GM23338 (cell line): ENCODE measurements around the gene MCM7. TPM values are rescaled to one million over a fixed set of nuclear protein-coding genes. Genes with fewer than 3 reads are reported as not detected.

Experiments
- ATAC-seq: fragments of 200-7000 bp; cut with Tn5 transposase; 3 replicates; pipeline ENCODE4 v1.9.1; 2020
- DNase-seq: peaks from one replicate; pipeline ENCODE4 v3.0.0-alpha.2; 2015; ENCODE audit warnings: low spot score
- H2AFZ ChIP-seq: fragments of 200-600 bp; sonication (generic); 2 replicates; pipeline ENCODE4 v1.8.0; 2016; ENCODE audit warnings: antibody characterized with exemption, mild to moderate bottlenecking, moderate library complexity
- H3F3A ChIP-seq: fragments of 200-600 bp; sonication (generic); replicated peaks from 2 replicates; pipeline ENCODE4 v1.8.0; 2017; ENCODE audit warnings: antibody characterized with exemption, mixed run types, low read depth
- H3K27ac ChIP-seq: fragments of 200-600 bp; sonication (generic); 2 replicates; pipeline ENCODE4 v1.6.1; 2016; ENCODE audit warnings: low read depth
- H3K27me3 ChIP-seq: fragments of 200-600 bp; sonication (generic); 2 replicates; pipeline ENCODE4 v1.8.0; 2016; ENCODE audit warnings: mild to moderate bottlenecking, mixed run types, moderate library complexity; ENCODE audit not compliant: insufficient read depth
- H3K36me3 ChIP-seq: fragments of 200-600 bp; sonication (generic); 2 replicates; pipeline ENCODE4 v1.8.0; 2016; ENCODE audit warnings: mild to moderate bottlenecking; ENCODE audit not compliant: insufficient read depth
- H3K4me1 ChIP-seq: fragments of 200-600 bp; sonication (generic); 2 replicates; pipeline ENCODE4 v1.8.0; 2016; ENCODE audit warnings: mild to moderate bottlenecking, moderate library complexity; ENCODE audit not compliant: insufficient read depth
- H3K4me2 ChIP-seq: fragments of 200-600 bp; sonication (generic); 2 replicates; pipeline ENCODE4 v1.7.1; 2017; ENCODE audit warnings: mixed run types
- H3K4me3 ChIP-seq: fragments of 200-600 bp; sonication (generic); 2 replicates; pipeline ENCODE4 v1.6.1; 2016; ENCODE audit warnings: mixed run types
- H3K79me2 ChIP-seq: fragments of 200-600 bp; sonication (generic); replicated peaks from 2 replicates; pipeline ENCODE4 v1.8.0; 2017; ENCODE audit warnings: mild to moderate bottlenecking; ENCODE audit not compliant: insufficient read depth
- H3K9me2 ChIP-seq: fragments of 200-600 bp; sonication (generic); 2 replicates; pipeline ENCODE4 v1.8.0; 2017; ENCODE audit not compliant: insufficient read depth
- H4K20me1 ChIP-seq: fragments of 200-600 bp; sonication (generic); replicated peaks from 2 replicates; pipeline ENCODE4 v1.8.0; 2017; ENCODE audit warnings: mild to moderate bottlenecking; ENCODE audit not compliant: insufficient read depth
- H3K27ac Mint-ChIP-seq: 2 replicates; pipeline ENCODE4 v1.8.0; 2020; ENCODE audit warnings: inconsistent platforms, mild to moderate bottlenecking, moderate library complexity, mixed read lengths
- H3K27me3 Mint-ChIP-seq: 3 replicates; pipeline ENCODE4 v1.8.0; 2022; ENCODE audit warnings: low read depth, mild to moderate bottlenecking, moderate library complexity, mixed read lengths, inconsistent platforms; ENCODE audit not compliant: insufficient read depth, poor library complexity
- H3K36me3 Mint-ChIP-seq: 3 replicates; pipeline ENCODE4 v1.8.0; 2021; ENCODE audit warnings: low read depth, mild to moderate bottlenecking, inconsistent platforms, moderate library complexity, mixed read lengths
- H3K4me1 Mint-ChIP-seq: 3 replicates; pipeline ENCODE4 v1.8.0; 2020; ENCODE audit warnings: mild to moderate bottlenecking, inconsistent platforms, mixed read lengths
- H3K4me3 Mint-ChIP-seq: 3 replicates; pipeline ENCODE4 v1.8.0; 2021; ENCODE audit warnings: moderate library complexity, mild to moderate bottlenecking, inconsistent platforms, mixed read lengths
- H3K9me3 Mint-ChIP-seq: 3 replicates; pipeline ENCODE4 v1.8.0; 2020; ENCODE audit warnings: moderate library complexity, mild to moderate bottlenecking, inconsistent platforms, mixed read lengths
- CREB1 ChIP-seq: fragments of 250-450 bp; sonication (Bioruptor Pico); IDR thresholded peaks from 2 replicates; pipeline ENCODE4 v1.5.0; 2020; ENCODE audit warnings: low read depth, mild to moderate bottlenecking, moderate library complexity
- EZH2 ChIP-seq: fragments of 200-600 bp; sonication (generic); IDR thresholded peaks from one replicate; pipeline ENCODE4 v1.8.0; 2017; ENCODE audit warnings: antibody characterized with exemption, mild to moderate bottlenecking, low read depth; ENCODE audit not compliant: unreplicated experiment
- EZH2phosphoT487 ChIP-seq: fragments of 200-600 bp; sonication (generic); IDR thresholded peaks from one replicate; pipeline ENCODE4 v1.8.1; 2018; ENCODE audit warnings: antibody characterized with exemption; ENCODE audit not compliant: unreplicated experiment
- JUNB ChIP-seq: IDR thresholded peaks from one replicate; pipeline ENCODE4 v1.6.1; 2016; ENCODE audit warnings: antibody characterized with exemption; ENCODE audit not compliant: unreplicated experiment
- NANOG ChIP-seq: IDR thresholded peaks from 2 replicates; pipeline ENCODE4 v1.6.1; 2016; ENCODE audit warnings: antibody characterized with exemption, borderline replicate concordance
- POLR2AphosphoS5 ChIP-seq: IDR thresholded peaks from 2 replicates; pipeline ENCODE4 v1.6.1; 2016; ENCODE audit warnings: antibody characterized with exemption, low read depth
- STAT1 ChIP-seq: IDR thresholded peaks from one replicate; pipeline ENCODE4 v1.6.1; 2016; ENCODE audit warnings: antibody characterized with exemption; ENCODE audit not compliant: unreplicated experiment
- ZNF114 ChIP-seq: fragments of 250-450 bp; sonication (Bioruptor Pico); IDR thresholded peaks from 2 replicates; pipeline ENCODE4 v1.5.0; 2020; ENCODE audit warnings: mild to moderate bottlenecking, moderate library complexity
- ZNF331 ChIP-seq: fragments of 250-450 bp; sonication (Bioruptor Pico); IDR thresholded peaks from 2 replicates; pipeline ENCODE4 v1.5.0; 2020; ENCODE audit warnings: low read depth, mild to moderate bottlenecking, moderate library complexity
- polyA plus RNA-seq: library from polyadenylated mRNA; unstranded; fragments of >200 nt; fragmentation: Nextera tagmentation; extraction: Ambion mirVana; gene quantifications from 2 replicates; pipeline ENCODE4 v1.2.1, GENCODE V29; 2016
- total RNA-seq: library from RNA; depleted of rRNA; stranded (reverse); fragments of >200 nt; shearing (Covaris generic); gene quantifications from 2 replicates; pipeline ENCODE4 v1.2.3, GENCODE V29; 2014
- TF ChIP-seq, protein P1 (sequence below): fragments of 250-450 bp; sonication (Bioruptor Pico); IDR thresholded peaks from 2 replicates; pipeline ENCODE4 v1.5.0; 2020; ENCODE audit warnings: mild to moderate bottlenecking, moderate library complexity
- TF ChIP-seq, protein P2 (sequence below): IDR thresholded peaks from one replicate; pipeline ENCODE4 v1.6.1; 2018; ENCODE audit warnings: antibody characterized with exemption; ENCODE audit not compliant: unreplicated experiment
- TF ChIP-seq, protein P3 (sequence below): IDR thresholded peaks from 2 replicates; pipeline ENCODE4 v1.6.1; 2016; ENCODE audit warnings: antibody characterized with exemption
- TF ChIP-seq, protein P4 (sequence below), 2 experiments: fragments of 200-600 bp in 1 of 2; sonication (generic) in 1 of 2; conservative IDR thresholded peaks; 2 replicates each; pipeline versions ENCODE4 v1.5.1 to v1.6.1; 2016 to 2017; ENCODE audit warnings: antibody characterized with exemption in 2 of 2, low read depth in 2 of 2, mild to moderate bottlenecking in 2 of 2, moderate library complexity in 1 of 2

The MCM7 gene
- total and polyA plus RNA-seq, 2 experiments from 2014 or later: 140 to 285 TPM

DNA sequence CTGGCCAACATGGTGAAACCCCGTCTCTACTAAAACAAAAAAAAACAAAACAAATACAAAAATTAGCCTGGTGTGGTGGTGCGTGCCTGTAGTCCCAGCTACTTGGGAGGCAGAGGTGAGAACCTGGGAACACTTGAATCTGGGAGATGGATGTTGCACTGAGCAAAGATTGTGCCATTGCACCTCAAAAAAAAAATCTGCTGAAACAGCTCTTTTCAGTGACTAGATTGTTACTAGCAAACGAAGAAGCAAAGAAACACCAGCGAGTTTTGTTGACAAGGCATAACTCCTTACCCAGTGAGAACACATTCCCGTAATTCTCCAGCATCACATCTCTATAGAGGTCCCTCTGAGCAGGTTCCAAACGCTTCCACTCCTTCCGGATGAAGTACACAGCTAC, 26.4 kb downstream of the MCM7 start (continued):
- no peak for TF ChIP-seq ZNF331
- TF ChIP-seq EZH2: no peak
- TF ChIP-seq CREB1 (CRISPR knock-in tag): no peak
- TF ChIP-seq STAT1: no peak

DNA sequence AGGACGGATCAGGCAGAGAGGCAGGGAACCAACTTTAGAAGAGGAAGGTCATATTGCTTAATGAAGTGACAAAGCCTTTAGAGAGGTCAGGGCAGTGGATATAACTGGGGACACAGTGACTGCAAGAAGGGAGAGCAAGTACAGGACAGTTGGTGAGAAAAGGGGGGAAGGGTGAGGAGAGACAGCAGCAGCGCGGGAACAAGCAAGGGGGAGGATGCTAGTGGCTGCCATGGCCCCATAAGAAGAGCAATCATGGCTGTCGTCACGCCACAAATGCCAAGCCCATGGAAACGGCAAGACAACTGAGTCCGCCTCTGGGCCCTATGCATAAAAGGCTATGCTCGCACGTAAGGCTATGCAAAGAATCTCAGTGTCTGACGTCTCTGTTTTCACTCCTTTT, 28.7 kb downstream of the MCM7 start:
- H3K4me3 ChIP-seq: no peak overlapping the region
- no peak overlapping the region for H3K27ac ChIP-seq
- Mint-ChIP-seq H3K27me3 (peaks cover 28% of the 10 kb centered on the region), H3K9me3 (peaks cover 89% of the 10 kb centered on the region), H3K4me1 (no peaks in the 10 kb centered on the region), H3K27ac (no peak overlapping the region), H3K4me3 (no peak overlapping the region), H3K36me3 (peaks cover 100% of the 10 kb centered on the region)
- H3F3A ChIP-seq: peaks cover 51% of the 10 kb centered on the region
- H2AFZ ChIP-seq: no peak overlapping the region
- no peak overlapping the region for H3K4me2 ChIP-seq
- no peaks in the 10 kb centered on the region for H3K4me1 ChIP-seq
- no peak for TF ChIP-seq POLR2AphosphoS5
- TF ChIP-seq ZNF114 (CRISPR knock-in tag): no peak
- TF ChIP-seq, protein P1, sequence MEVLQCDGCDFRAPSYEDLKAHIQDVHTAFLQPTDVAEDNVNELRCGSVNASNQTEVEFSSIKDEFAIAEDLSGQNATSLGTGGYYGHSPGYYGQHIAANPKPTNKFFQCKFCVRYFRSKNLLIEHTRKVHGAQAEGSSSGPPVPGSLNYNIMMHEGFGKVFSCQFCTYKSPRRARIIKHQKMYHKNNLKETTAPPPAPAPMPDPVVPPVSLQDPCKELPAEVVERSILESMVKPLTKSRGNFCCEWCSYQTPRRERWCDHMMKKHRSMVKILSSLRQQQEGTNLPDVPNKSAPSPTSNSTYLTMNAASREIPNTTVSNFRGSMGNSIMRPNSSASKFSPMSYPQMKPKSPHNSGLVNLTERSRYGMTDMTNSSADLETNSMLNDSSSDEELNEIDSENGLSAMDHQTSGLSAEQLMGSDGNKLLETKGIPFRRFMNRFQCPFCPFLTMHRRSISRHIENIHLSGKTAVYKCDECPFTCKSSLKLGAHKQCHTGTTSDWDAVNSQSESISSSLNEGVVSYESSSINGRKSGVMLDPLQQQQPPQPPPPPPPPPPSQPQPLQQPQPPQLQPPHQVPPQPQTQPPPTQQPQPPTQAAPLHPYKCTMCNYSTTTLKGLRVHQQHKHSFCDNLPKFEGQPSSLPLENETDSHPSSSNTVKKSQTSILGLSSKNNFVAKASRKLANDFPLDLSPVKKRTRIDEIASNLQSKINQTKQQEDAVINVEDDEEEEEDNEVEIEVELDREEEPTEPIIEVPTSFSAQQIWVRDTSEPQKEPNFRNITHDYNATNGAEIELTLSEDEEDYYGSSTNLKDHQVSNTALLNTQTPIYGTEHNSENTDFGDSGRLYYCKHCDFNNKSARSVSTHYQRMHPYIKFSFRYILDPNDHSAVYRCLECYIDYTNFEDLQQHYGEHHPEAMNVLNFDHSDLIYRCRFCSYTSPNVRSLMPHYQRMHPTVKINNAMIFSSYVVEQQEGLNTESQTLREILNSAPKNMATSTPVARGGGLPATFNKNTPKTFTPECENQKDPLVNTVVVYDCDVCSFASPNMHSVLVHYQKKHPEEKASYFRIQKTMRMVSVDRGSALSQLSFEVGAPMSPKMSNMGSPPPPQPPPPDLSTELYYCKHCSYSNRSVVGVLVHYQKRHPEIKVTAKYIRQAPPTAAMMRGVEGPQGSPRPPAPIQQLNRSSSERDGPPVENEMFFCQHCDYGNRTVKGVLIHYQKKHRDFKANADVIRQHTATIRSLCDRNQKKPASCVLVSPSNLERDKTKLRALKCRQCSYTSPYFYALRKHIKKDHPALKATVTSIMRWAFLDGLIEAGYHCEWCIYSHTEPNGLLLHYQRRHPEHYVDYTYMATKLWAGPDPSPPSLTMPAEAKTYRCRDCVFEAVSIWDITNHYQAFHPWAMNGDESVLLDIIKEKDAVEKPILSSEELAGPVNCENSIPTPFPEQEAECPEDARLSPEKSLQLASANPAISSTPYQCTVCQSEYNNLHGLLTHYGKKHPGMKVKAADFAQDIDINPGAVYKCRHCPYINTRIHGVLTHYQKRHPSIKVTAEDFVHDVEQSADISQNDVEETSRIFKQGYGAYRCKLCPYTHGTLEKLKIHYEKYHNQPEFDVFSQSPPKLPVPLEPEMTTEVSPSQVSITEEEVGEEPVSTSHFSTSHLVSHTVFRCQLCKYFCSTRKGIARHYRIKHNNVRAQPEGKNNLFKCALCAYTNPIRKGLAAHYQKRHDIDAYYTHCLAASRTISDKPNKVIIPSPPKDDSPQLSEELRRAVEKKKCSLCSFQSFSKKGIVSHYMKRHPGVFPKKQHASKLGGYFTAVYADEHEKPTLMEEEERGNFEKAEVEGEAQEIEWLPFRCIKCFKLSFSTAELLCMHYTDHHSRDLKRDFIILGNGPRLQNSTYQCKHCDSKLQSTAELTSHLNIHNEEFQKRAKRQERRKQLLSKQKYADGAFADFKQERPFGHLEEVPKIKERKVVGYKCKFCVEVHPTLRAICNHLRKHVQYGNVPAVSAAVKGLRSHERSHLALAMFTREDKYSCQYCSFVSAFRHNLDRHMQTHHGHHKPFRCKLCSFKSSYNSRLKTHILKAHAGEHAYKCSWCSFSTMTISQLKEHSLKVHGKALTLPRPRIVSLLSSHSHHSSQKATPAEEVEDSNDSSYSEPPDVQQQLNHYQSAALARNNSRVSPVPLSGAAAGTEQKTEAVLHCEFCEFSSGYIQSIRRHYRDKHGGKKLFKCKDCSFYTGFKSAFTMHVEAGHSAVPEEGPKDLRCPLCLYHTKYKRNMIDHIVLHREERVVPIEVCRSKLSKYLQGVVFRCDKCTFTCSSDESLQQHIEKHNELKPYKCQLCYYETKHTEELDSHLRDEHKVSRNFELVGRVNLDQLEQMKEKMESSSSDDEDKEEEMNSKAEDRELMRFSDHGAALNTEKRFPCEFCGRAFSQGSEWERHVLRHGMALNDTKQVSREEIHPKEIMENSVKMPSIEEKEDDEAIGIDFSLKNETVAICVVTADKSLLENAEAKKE (CRISPR knock-in tag): no peak
- TF ChIP-seq EZH2: no peak
- TF ChIP-seq, protein P2, sequence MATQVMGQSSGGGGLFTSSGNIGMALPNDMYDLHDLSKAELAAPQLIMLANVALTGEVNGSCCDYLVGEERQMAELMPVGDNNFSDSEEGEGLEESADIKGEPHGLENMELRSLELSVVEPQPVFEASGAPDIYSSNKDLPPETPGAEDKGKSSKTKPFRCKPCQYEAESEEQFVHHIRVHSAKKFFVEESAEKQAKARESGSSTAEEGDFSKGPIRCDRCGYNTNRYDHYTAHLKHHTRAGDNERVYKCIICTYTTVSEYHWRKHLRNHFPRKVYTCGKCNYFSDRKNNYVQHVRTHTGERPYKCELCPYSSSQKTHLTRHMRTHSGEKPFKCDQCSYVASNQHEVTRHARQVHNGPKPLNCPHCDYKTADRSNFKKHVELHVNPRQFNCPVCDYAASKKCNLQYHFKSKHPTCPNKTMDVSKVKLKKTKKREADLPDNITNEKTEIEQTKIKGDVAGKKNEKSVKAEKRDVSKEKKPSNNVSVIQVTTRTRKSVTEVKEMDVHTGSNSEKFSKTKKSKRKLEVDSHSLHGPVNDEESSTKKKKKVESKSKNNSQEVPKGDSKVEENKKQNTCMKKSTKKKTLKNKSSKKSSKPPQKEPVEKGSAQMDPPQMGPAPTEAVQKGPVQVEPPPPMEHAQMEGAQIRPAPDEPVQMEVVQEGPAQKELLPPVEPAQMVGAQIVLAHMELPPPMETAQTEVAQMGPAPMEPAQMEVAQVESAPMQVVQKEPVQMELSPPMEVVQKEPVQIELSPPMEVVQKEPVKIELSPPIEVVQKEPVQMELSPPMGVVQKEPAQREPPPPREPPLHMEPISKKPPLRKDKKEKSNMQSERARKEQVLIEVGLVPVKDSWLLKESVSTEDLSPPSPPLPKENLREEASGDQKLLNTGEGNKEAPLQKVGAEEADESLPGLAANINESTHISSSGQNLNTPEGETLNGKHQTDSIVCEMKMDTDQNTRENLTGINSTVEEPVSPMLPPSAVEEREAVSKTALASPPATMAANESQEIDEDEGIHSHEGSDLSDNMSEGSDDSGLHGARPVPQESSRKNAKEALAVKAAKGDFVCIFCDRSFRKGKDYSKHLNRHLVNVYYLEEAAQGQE: no peak
- TF ChIP-seq JUNB: no peak
- TF ChIP-seq CREB1 (CRISPR knock-in tag): no peak
- TF ChIP-seq, protein P3, sequence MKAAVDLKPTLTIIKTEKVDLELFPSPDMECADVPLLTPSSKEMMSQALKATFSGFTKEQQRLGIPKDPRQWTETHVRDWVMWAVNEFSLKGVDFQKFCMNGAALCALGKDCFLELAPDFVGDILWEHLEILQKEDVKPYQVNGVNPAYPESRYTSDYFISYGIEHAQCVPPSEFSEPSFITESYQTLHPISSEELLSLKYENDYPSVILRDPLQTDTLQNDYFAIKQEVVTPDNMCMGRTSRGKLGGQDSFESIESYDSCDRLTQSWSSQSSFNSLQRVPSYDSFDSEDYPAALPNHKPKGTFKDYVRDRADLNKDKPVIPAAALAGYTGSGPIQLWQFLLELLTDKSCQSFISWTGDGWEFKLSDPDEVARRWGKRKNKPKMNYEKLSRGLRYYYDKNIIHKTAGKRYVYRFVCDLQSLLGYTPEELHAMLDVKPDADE: no peak
- TF ChIP-seq STAT1: no peak
- TF ChIP-seq EZH2phosphoT487: no peak
- TF ChIP-seq ZNF331: no peak
- TF ChIP-seq NANOG: no peak
- TF ChIP-seq, protein P4, sequence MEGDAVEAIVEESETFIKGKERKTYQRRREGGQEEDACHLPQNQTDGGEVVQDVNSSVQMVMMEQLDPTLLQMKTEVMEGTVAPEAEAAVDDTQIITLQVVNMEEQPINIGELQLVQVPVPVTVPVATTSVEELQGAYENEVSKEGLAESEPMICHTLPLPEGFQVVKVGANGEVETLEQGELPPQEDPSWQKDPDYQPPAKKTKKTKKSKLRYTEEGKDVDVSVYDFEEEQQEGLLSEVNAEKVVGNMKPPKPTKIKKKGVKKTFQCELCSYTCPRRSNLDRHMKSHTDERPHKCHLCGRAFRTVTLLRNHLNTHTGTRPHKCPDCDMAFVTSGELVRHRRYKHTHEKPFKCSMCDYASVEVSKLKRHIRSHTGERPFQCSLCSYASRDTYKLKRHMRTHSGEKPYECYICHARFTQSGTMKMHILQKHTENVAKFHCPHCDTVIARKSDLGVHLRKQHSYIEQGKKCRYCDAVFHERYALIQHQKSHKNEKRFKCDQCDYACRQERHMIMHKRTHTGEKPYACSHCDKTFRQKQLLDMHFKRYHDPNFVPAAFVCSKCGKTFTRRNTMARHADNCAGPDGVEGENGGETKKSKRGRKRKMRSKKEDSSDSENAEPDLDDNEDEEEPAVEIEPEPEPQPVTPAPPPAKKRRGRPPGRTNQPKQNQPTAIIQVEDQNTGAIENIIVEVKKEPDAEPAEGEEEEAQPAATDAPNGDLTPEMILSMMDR (conservative IDR thresholded peaks at IDR 0.05; ENCODE audit: low read depth in 2 of 2): no peak
- peaks cover 83% of the 10 kb centered on the region for H3K36me3 ChIP-seq
- H3K9me2 ChIP-seq: no peaks in the 10 kb centered on the region
- DNase-seq (no peak), ATAC-seq (no peak)
- H3K27me3 ChIP-seq: 0 out of 2 replicates have a peak, but pooled peaks cover 5% of the 10 kb centered on the region
- H3K79me2 ChIP-seq: peaks cover 33% of the 10 kb centered on the region
- H4K20me1 ChIP-seq: peaks cover 3% of the 10 kb centered on the region; the same call in 1 of the 2 replicates
